Measurements from ENCODE around the gene EFCAB5.
"Not testable (repeated sequence)": the region's sequence is repeated elsewhere in the genome, so short reads cannot be mapped to it uniquely, and the experiment has no call there.

Gene EFCAB5

DNA sequence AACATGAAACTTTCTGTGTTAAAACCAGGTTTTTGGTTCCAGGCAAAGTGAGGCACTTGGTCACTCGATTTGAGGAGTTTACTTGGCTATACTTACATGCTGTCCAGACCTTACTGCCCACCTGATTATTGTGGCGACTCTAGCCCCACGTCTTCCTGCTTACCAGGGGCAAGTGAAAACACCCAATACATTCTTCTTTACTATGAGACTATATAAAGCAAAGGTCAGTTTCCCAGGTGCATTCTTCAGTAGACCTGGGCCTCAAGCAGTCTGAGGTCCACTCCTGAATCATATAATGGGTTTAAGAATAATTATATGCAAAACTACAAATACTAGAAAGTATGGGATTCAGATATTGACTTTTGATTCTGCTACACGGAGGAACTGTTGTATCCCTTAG, 86.2 kb downstream of the EFCAB5 start:
- H2AFZ ChIP-seq (ENCODE audit: low read depth): no peak overlapping the region
- H3K79me2 ChIP-seq (ENCODE audit: insufficient read depth, low read depth): no peaks in the 10 kb centered on the region
- no peaks in the 10 kb centered on the region for H4K20me1 ChIP-seq (ENCODE audit: insufficient read depth)
- no peaks in the 10 kb centered on the region for H3K4me1 ChIP-seq (ENCODE audit: low read depth, poor library complexity, severe bottlenecking)
- H3K4me3 ChIP-seq (IDR thresholded peaks at IDR 0.05; ENCODE audit: insufficient read depth, low read depth, low read length): no peak overlapping the region
- H3K27ac ChIP-seq: no peak overlapping the region
- H3K9ac ChIP-seq: no peak overlapping the region
- no peaks in the 10 kb centered on the region for H3K27me3 ChIP-seq (ENCODE audit: insufficient read depth, low read depth)
- TF ChIP-seq, protein P1, sequence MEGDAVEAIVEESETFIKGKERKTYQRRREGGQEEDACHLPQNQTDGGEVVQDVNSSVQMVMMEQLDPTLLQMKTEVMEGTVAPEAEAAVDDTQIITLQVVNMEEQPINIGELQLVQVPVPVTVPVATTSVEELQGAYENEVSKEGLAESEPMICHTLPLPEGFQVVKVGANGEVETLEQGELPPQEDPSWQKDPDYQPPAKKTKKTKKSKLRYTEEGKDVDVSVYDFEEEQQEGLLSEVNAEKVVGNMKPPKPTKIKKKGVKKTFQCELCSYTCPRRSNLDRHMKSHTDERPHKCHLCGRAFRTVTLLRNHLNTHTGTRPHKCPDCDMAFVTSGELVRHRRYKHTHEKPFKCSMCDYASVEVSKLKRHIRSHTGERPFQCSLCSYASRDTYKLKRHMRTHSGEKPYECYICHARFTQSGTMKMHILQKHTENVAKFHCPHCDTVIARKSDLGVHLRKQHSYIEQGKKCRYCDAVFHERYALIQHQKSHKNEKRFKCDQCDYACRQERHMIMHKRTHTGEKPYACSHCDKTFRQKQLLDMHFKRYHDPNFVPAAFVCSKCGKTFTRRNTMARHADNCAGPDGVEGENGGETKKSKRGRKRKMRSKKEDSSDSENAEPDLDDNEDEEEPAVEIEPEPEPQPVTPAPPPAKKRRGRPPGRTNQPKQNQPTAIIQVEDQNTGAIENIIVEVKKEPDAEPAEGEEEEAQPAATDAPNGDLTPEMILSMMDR (conservative IDR thresholded peaks at IDR 0.05; ENCODE audit: low read depth, low read length): no peak
- H3K36me3 ChIP-seq (ENCODE audit: insufficient read depth): no peaks in the 10 kb centered on the region
- H3K4me2 ChIP-seq: no peak overlapping the region

DNA sequence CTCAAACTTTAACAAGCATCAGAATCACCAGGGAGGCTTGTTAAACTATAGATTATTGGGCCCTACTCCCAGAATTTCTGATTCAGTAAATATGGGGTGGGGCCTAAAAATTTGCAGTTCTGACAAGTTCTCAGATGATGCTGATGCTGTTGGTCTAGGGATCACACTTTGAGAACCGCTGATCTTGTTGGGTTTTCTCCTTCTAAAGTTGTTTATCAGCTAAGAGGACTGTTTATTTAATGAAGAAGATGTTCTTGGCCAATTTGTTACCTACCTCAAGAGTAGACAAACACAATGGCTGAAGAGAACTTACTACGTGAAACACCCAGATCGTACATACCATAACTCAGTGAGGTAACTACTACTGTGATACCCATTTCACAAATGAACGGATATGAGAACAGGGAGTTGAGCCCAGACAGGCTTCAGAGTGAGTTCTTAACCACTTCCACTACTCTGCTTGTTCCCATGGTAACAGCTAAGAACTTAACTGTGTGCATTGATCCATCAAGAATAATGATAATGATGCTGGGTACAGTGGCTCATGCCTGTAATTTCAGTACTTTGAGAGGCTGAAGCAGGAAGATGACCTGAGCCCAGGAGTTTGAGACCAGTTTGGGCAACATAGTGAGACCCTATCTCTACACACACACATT, 89.9 kb downstream of the EFCAB5 start:
- no peak overlapping the region for H3K27ac ChIP-seq
- H3K36me3 ChIP-seq (ENCODE audit: insufficient read depth): no peaks in the 10 kb centered on the region
- no peaks in the 10 kb centered on the region for H3K79me2 ChIP-seq (ENCODE audit: insufficient read depth, low read depth)
- TF ChIP-seq, protein P1 (conservative IDR thresholded peaks at IDR 0.05; ENCODE audit: low read depth, low read length): no peak
- H3K4me2 ChIP-seq: no peak overlapping the region
- no peaks in the 10 kb centered on the region for H3K4me1 ChIP-seq (ENCODE audit: low read depth, poor library complexity, severe bottlenecking)
- H4K20me1 ChIP-seq (ENCODE audit: insufficient read depth): no peaks in the 10 kb centered on the region
- H2AFZ ChIP-seq (ENCODE audit: low read depth): no peak overlapping the region
- H3K27me3 ChIP-seq (ENCODE audit: insufficient read depth, low read depth): no peaks in the 10 kb centered on the region
- no peak overlapping the region for H3K4me3 ChIP-seq (IDR thresholded peaks at IDR 0.05; ENCODE audit: insufficient read depth, low read depth, low read length)
- H3K9ac ChIP-seq: no peak overlapping the region

- Histone ChIP-seq H3K27ac (no peak overlapping the region), H3K4me1 (ENCODE audit: low read depth, poor library complexity, severe bottlenecking) (no peaks in the 10 kb centered on the region), H3K4me2 (no peak overlapping the region), H2AFZ (ENCODE audit: low read depth) (no peak overlapping the region), H3K9ac (no peak overlapping the region), H3K36me3 (ENCODE audit: insufficient read depth) (no peaks in the 10 kb centered on the region), H3K27me3 (ENCODE audit: insufficient read depth, low read depth) (no peaks in the 10 kb centered on the region), H3K79me2 (ENCODE audit: insufficient read depth, low read depth) (no peaks in the 10 kb centered on the region), H4K20me1 (ENCODE audit: insufficient read depth) (no peaks in the 10 kb centered on the region), H3K4me3 (IDR thresholded peaks at IDR 0.05; ENCODE audit: insufficient read depth, low read depth, low read length) (no peak overlapping the region)
- TF ChIP-seq, protein P1 (conservative IDR thresholded peaks at IDR 0.05; ENCODE audit: low read depth, low read length): no peak
Measured at GRCh38 chr17:30035369-30035768, 93.9 kb downstream of the EFCAB5 start.

DNA sequence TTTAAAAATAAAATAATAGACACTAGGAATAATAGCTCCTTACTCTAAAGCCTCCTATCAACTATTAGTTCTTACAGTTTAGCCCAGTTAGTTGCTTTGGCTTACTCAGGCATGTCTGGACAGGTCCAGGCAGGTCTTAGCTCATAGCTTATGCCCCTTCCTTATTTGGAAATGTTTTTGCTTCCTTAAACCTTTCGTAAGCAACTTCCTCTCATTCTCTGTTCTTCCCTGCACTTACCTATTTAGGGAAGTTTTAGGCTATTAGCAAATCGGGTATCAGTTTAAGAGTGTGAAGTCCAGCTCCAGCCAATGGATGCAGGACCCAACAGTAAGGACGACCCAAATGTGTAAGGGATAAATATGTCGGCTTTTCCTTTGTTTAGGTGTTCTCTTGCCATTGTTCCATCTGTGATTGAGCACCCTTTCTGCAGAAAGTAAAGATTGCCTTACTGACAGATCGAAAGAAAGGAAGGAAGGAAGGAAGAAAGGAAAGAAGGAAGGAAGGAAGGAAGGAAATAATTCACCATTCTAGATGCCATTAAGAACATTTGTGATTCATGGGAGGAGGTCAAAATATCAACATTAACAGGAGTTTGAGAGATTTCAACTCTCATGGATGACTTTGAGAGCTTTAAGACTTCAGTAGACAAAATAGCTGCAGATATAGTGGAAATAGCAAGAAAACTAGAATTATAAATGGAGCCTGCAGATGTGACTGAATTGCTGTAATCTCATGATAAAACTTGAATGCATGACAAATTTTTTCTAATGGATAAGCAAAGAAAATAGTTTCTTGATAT, 99.5 kb downstream of the EFCAB5 start:
- not testable (repeated sequence) for H2AFZ ChIP-seq (ENCODE audit: low read depth); H4K20me1 ChIP-seq (ENCODE audit: insufficient read depth); H3K79me2 ChIP-seq (ENCODE audit: insufficient read depth, low read depth); H3K36me3 ChIP-seq (ENCODE audit: insufficient read depth); H3K4me1 ChIP-seq (ENCODE audit: low read depth, poor library complexity, severe bottlenecking); H3K4me2 ChIP-seq; H3K27me3 ChIP-seq (ENCODE audit: insufficient read depth, low read depth); H3K9ac ChIP-seq; H3K27ac ChIP-seq; H3K4me3 ChIP-seq (IDR thresholded peaks at IDR 0.05; ENCODE audit: insufficient read depth, low read depth, low read length)

DNA sequence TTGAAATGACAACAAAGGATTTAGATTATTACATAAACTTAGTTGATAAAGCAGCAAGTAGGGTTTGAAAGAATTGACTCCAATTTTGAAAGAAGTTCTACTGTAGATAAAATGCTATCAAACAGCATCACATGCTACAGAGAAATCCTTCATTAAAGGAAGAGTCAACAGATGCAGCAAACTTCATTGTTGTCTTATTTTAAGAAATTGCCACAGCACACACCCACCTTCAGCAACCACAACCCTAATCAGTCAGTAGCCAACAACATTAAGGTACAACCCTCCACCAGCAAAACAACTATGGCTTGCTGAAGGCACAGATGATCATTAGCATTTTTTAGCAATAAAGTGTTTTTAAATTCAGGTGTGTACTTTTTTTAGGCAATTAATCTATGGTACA, 100.1 kb downstream of the EFCAB5 start:
- no peak overlapping the region for H3K9ac ChIP-seq
- no peaks in the 10 kb centered on the region for H3K79me2 ChIP-seq (ENCODE audit: insufficient read depth, low read depth)
- no peak overlapping the region for H2AFZ ChIP-seq (ENCODE audit: low read depth)
- TF ChIP-seq, protein P1 (conservative IDR thresholded peaks at IDR 0.05; ENCODE audit: low read depth, low read length): no peak
- no peaks in the 10 kb centered on the region for H3K4me1 ChIP-seq (ENCODE audit: low read depth, poor library complexity, severe bottlenecking)
- H3K36me3 ChIP-seq (ENCODE audit: insufficient read depth): no peaks in the 10 kb centered on the region
- no peak overlapping the region for H3K27ac ChIP-seq
- H3K27me3 ChIP-seq (ENCODE audit: insufficient read depth, low read depth): no peaks in the 10 kb centered on the region
- no peak overlapping the region for H3K4me2 ChIP-seq
- H4K20me1 ChIP-seq (ENCODE audit: insufficient read depth): no peaks in the 10 kb centered on the region
- no peak overlapping the region for H3K4me3 ChIP-seq (IDR thresholded peaks at IDR 0.05; ENCODE audit: insufficient read depth, low read depth, low read length)
